ENCODE measurements around the gene UTP15.

The UTP15 gene

GRCh38 chr5:73531356-73531755 is 34.2 kb upstream of the UTP15 start:
- Histone ChIP-seq H3K9ac (ENCODE audit: low read depth, low read length, poor library complexity) (no peak overlapping the region), H2BK12ac (ENCODE audit: low read length) (no peak overlapping the region), H3K23ac (ENCODE audit: low read depth, low read length, poor library complexity) (no peak overlapping the region), H2AK5ac (ENCODE audit: low read depth, low read length) (no peak overlapping the region), H2BK5ac (ENCODE audit: low read length) (no peak overlapping the region), H3K4ac (ENCODE audit: low read length) (no peak overlapping the region), H2AFZ (ENCODE audit: low read length) (no peak overlapping the region), H2BK15ac (ENCODE audit: low read length) (no peak overlapping the region), H3K4me1 (ENCODE audit: control insufficient read depth in 2 of 2, insufficient read depth in 1 of 2, low read depth in 1 of 2, low read length in 2 of 2) (no peaks in the 10 kb centered on the region), H3K4me3 (ENCODE audit: low read length in 2 of 2) (no peak overlapping the region), H3K27ac (replicated peaks; ENCODE audit: low read length) (no peak overlapping the region), H4K8ac (ENCODE audit: low read depth, low read length) (no peak overlapping the region), H3K14ac (ENCODE audit: low read length) (no peak overlapping the region), H2BK120ac (ENCODE audit: low read depth, low read length) (no peak overlapping the region), H3K79me1 (ENCODE audit: low read depth, low read length) (no peaks in the 10 kb centered on the region), H3K18ac (ENCODE audit: low read length) (no peak overlapping the region), H3K27me3 (ENCODE audit: control insufficient read depth in 3 of 3, insufficient read depth in 3 of 3, low read depth in 1 of 3, low read length in 3 of 3) (peaks cover 0 to 39% (median 0%) of the 10 kb centered on the region in 3 experiments), H3K4me2 (ENCODE audit: insufficient read depth, low read length, poor library complexity, severe bottlenecking) (no peak overlapping the region), H3K9me3 (replicated peaks in 1 of 2; ENCODE audit: control insufficient read depth in 2 of 2, insufficient read depth in 1 of 2, low read depth in 1 of 2, low read length in 2 of 2) (no peaks in the 10 kb centered on the region), H3K36me3 (replicated peaks in 1 of 2; ENCODE audit: control insufficient read depth in 2 of 2, insufficient read depth in 2 of 2, low read length in 2 of 2) (no peaks in the 10 kb centered on the region), H4K91ac (ENCODE audit: low read depth, low read length, poor library complexity) (no peak overlapping the region)
- WGBS, 2 donors (ENCODE audit: extremely low coverage in 2 of 2, insufficient read length in 2 of 2, insufficient replicate concordance in 1 of 2), result no CpG with 5 or more reads among the region's 1 CpG
- DNase-seq (ENCODE audit: low spot score), result no peak

- H3K14ac ChIP-seq (ENCODE audit: low read length), result no peak overlapping the region
- no peak overlapping the region for H2BK120ac ChIP-seq (ENCODE audit: low read depth, low read length)
- no peaks in the 10 kb centered on the region for H3K4me1 ChIP-seq (ENCODE audit: control insufficient read depth in 2 of 2, insufficient read depth in 1 of 2, low read depth in 1 of 2, low read length in 2 of 2)
- no peak overlapping the region for H2BK12ac ChIP-seq (ENCODE audit: low read length)
- no peak overlapping the region for H2AK5ac ChIP-seq (ENCODE audit: low read depth, low read length)
- H3K4ac ChIP-seq (ENCODE audit: low read length), result no peak overlapping the region
- H2BK15ac ChIP-seq (ENCODE audit: low read length), result no peak overlapping the region
- H4K91ac ChIP-seq (ENCODE audit: low read depth, low read length, poor library complexity), result no peak overlapping the region
- no peak overlapping the region for H3K4me2 ChIP-seq (ENCODE audit: insufficient read depth, low read length, poor library complexity, severe bottlenecking)
- WGBS, 2 donors (ENCODE audit: extremely low coverage in 2 of 2, insufficient read length in 2 of 2, insufficient replicate concordance in 1 of 2), result no CpG with 5 or more reads among the region's 5 CpGs
- H3K36me3 ChIP-seq (replicated peaks in 1 of 2; ENCODE audit: control insufficient read depth in 2 of 2, insufficient read depth in 2 of 2, low read length in 2 of 2), result no peaks in the 10 kb centered on the region
- H3K4me3 ChIP-seq (ENCODE audit: low read length in 2 of 2), result no peak overlapping the region
- no peak overlapping the region for H4K8ac ChIP-seq (ENCODE audit: low read depth, low read length)
- no peak for DNase-seq (ENCODE audit: low spot score)
- no peaks in the 10 kb centered on the region for H3K79me1 ChIP-seq (ENCODE audit: low read depth, low read length)
- H3K27ac ChIP-seq (replicated peaks; ENCODE audit: low read length), result no peak overlapping the region
- no peaks in the 10 kb centered on the region for H3K9me3 ChIP-seq (replicated peaks in 1 of 2; ENCODE audit: control insufficient read depth in 2 of 2, insufficient read depth in 1 of 2, low read depth in 1 of 2, low read length in 2 of 2)
- no peak overlapping the region for H3K9ac ChIP-seq (ENCODE audit: low read depth, low read length, poor library complexity)
- H3K23ac ChIP-seq (ENCODE audit: low read depth, low read length, poor library complexity), result no peak overlapping the region
- peaks cover 0 to 34% (median 0%) of the 10 kb centered on the region in 3 experiments for H3K27me3 ChIP-seq (ENCODE audit: control insufficient read depth in 3 of 3, insufficient read depth in 3 of 3, low read depth in 1 of 3, low read length in 3 of 3)
- H2AFZ ChIP-seq (ENCODE audit: low read length), result no peak overlapping the region
- H3K18ac ChIP-seq (ENCODE audit: low read length), result no peak overlapping the region
- H2BK5ac ChIP-seq (ENCODE audit: low read length), result no peak overlapping the region
Observed at GRCh38 chr5:73532195-73532594, 33.3 kb upstream of the UTP15 start.

DNA sequence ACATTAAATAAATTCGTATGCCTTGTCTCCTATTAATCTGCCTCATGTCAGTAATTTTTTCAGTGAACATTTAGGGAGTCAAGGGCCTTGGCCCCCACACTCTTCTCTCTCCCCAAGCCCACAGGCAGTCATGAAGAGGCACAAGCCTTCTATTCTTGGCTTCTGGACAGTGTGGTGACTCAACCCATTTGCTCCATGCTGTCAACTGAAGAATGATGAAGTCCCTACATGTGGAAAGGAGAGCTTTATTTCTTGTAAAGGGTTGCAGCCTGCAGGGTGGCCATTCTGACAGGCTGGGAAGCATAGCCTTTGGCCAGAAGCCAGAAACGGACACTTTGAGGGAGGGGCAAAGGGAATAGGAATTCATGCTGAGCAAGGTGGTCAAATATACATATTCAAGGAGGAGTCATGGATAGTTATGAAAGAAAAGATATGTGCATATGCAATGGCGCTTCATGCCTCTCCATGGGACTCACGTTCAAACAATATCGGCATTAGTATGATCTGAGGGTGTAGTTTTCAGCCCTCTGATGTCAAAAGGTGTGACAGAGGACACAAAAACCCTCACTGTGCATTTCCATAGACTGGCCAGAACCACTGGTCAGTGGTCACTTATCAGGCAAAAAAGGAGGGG is 31.4 kb upstream of the UTP15 start:
- Histone ChIP-seq H3K27me3 (ENCODE audit: control insufficient read depth in 3 of 3, insufficient read depth in 3 of 3, low read depth in 1 of 3, low read length in 3 of 3) (peaks cover 0 to 19% (median 0%) of the 10 kb centered on the region in 3 experiments), H2BK5ac (ENCODE audit: low read length) (no peak overlapping the region), H2BK15ac (ENCODE audit: low read length) (no peak overlapping the region), H2AFZ (ENCODE audit: low read length) (no peak overlapping the region), H3K23ac (ENCODE audit: low read depth, low read length, poor library complexity) (no peak overlapping the region), H4K8ac (ENCODE audit: low read depth, low read length) (no peak overlapping the region), H3K4me2 (ENCODE audit: insufficient read depth, low read length, poor library complexity, severe bottlenecking) (no peak overlapping the region), H3K27ac (replicated peaks; ENCODE audit: low read length) (no peak overlapping the region), H3K79me1 (ENCODE audit: low read depth, low read length) (no peaks in the 10 kb centered on the region), H2AK5ac (ENCODE audit: low read depth, low read length) (no peak overlapping the region), H2BK12ac (ENCODE audit: low read length) (no peak overlapping the region), H3K14ac (ENCODE audit: low read length) (no peak overlapping the region), H3K18ac (ENCODE audit: low read length) (no peak overlapping the region), H2BK120ac (ENCODE audit: low read depth, low read length) (no peak overlapping the region), H3K4ac (ENCODE audit: low read length) (no peak overlapping the region), H4K91ac (ENCODE audit: low read depth, low read length, poor library complexity) (no peak overlapping the region), H3K9ac (ENCODE audit: low read depth, low read length, poor library complexity) (no peak overlapping the region), H3K4me1 (ENCODE audit: control insufficient read depth in 2 of 2, insufficient read depth in 1 of 2, low read depth in 1 of 2, low read length in 2 of 2) (no peaks in the 10 kb centered on the region), H3K36me3 (replicated peaks in 1 of 2; ENCODE audit: control insufficient read depth in 2 of 2, insufficient read depth in 2 of 2, low read length in 2 of 2) (no peaks in the 10 kb centered on the region), H3K9me3 (replicated peaks in 1 of 2; ENCODE audit: control insufficient read depth in 2 of 2, insufficient read depth in 1 of 2, low read depth in 1 of 2, low read length in 2 of 2) (no peaks in the 10 kb centered on the region), H3K4me3 (ENCODE audit: low read length in 2 of 2) (no peak overlapping the region)
- WGBS, 2 donors (ENCODE audit: extremely low coverage in 2 of 2, insufficient read length in 2 of 2, insufficient replicate concordance in 1 of 2), result no CpG with 5 or more reads among the region's 5 CpGs
- DNase-seq (ENCODE audit: low spot score), result no peak

DNA sequence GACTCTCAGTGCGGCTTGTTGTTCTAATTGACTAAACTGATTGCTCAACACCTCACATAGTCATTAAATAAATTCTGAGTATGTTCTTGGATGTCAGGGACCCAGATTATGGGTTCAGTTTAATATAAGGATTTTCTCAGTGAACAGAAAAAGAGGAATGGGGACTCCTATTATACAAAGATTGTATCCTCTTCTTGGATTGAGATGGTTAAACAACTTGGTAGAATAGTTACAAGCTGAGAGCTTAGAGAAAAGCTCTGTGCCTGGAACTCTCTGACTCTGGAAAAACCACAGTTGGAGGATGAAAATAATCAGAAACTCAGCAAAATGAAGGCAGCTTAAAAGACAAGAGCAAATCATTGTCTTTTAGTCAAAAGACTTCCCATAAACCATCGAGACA is 30.6 kb upstream of the UTP15 start:
- Histone ChIP-seq H2BK12ac (ENCODE audit: low read length) (no peak overlapping the region), H3K4me3 (ENCODE audit: low read length in 2 of 2) (no peak overlapping the region), H3K18ac (ENCODE audit: low read length) (no peak overlapping the region), H2BK120ac (ENCODE audit: low read depth, low read length) (no peak overlapping the region), H2AK5ac (ENCODE audit: low read depth, low read length) (no peak overlapping the region), H3K14ac (ENCODE audit: low read length) (no peak overlapping the region), H3K9me3 (replicated peaks in 1 of 2; ENCODE audit: control insufficient read depth in 2 of 2, insufficient read depth in 1 of 2, low read depth in 1 of 2, low read length in 2 of 2) (no peaks in the 10 kb centered on the region), H2BK15ac (ENCODE audit: low read length) (no peak overlapping the region), H4K91ac (ENCODE audit: low read depth, low read length, poor library complexity) (no peak overlapping the region), H3K4me1 (ENCODE audit: control insufficient read depth in 2 of 2, insufficient read depth in 1 of 2, low read depth in 1 of 2, low read length in 2 of 2) (no peaks in the 10 kb centered on the region), H3K23ac (ENCODE audit: low read depth, low read length, poor library complexity) (no peak overlapping the region), H2AFZ (ENCODE audit: low read length) (no peak overlapping the region), H4K8ac (ENCODE audit: low read depth, low read length) (no peak overlapping the region), H2BK5ac (ENCODE audit: low read length) (no peak overlapping the region), H3K4ac (ENCODE audit: low read length) (no peak overlapping the region), H3K79me1 (ENCODE audit: low read depth, low read length) (no peaks in the 10 kb centered on the region), H3K4me2 (ENCODE audit: insufficient read depth, low read length, poor library complexity, severe bottlenecking) (no peak overlapping the region), H3K9ac (ENCODE audit: low read depth, low read length, poor library complexity) (no peak overlapping the region), H3K36me3 (replicated peaks in 1 of 2; ENCODE audit: control insufficient read depth in 2 of 2, insufficient read depth in 2 of 2, low read length in 2 of 2) (no peaks in the 10 kb centered on the region), H3K27ac (replicated peaks; ENCODE audit: low read length) (no peak overlapping the region), H3K27me3 (ENCODE audit: control insufficient read depth in 3 of 3, insufficient read depth in 3 of 3, low read depth in 1 of 3, low read length in 3 of 3) (peaks cover 0 to 10% (median 0%) of the 10 kb centered on the region in 3 experiments)
- WGBS, 2 donors (ENCODE audit: extremely low coverage in 2 of 2, insufficient read length in 2 of 2, insufficient replicate concordance in 1 of 2), result no CpG with 5 or more reads among the region's 2 CpGs
- DNase-seq (ENCODE audit: low spot score), result no peak

Measured in neuronal stem cell (in vitro differentiated cells).